HEK293T (cell line): ENCODE results near the gene CAB39L.

Experiments used
- ARNT ChIP-seq: fragments of 450-650 bp; IDR thresholded peaks from 2 replicates; pipeline ENCODE4 v1.6.1; 2017; ENCODE audit warnings: mild to moderate bottlenecking
- CTBP1 ChIP-seq: fragments of 450-650 bp; IDR thresholded peaks from 2 replicates; pipeline ENCODE4 v1.6.1; 2016; ENCODE audit warnings: borderline replicate concordance
- ELF4 ChIP-seq: fragments of 450-650 bp; IDR thresholded peaks from 2 replicates; pipeline ENCODE4 v1.6.1; 2017; ENCODE audit warnings: antibody characterized with exemption
- HDGF ChIP-seq: fragments of 450-650 bp; IDR thresholded peaks from 2 replicates; pipeline ENCODE4 v1.6.1; 2017; ENCODE audit warnings: antibody characterized with exemption, borderline replicate concordance
- SP1 ChIP-seq: fragments of 450-650 bp; IDR thresholded peaks from 2 replicates; pipeline ENCODE4 v1.6.1; 2017
- SUZ12 ChIP-seq: fragments of 450-650 bp; IDR thresholded peaks from 2 replicates; pipeline ENCODE4 v1.6.1; 2016; ENCODE audit warnings: mild to moderate bottlenecking
- TARDBP ChIP-seq: fragments of 450-650 bp; IDR thresholded peaks from 2 replicates; pipeline ENCODE4 v1.6.1; 2016
- ZNF384 ChIP-seq: fragments of 450-650 bp; IDR thresholded peaks from 2 replicates; pipeline ENCODE4 v1.6.1; 2016

GRCh38 chr13:49305792-49306425, 138.0 kb downstream of the CAB39L start:
- TF ChIP-seq HDGF (no peak), CTBP1 (no peak), ZNF384 (no peak), SP1 (no peak), SUZ12 (no peak), ELF4 (no peak), TARDBP (no peak), ARNT (no peak)
